MG63 (cell line): Measurements from ENCODE around the gene CEP43. TPM values are rescaled to one million over a fixed set of nuclear protein-coding genes. Genes with fewer than 3 reads are reported as not detected.
"Not testable (repeated sequence)": the region's sequence is repeated elsewhere in the genome, so short reads cannot be mapped to it uniquely, and the experiment has no call there.

Experiments used
- DNase-seq: peaks from one replicate; pipeline ENCODE4 v3.0.0-alpha.2; 2020
- H3K27me3 ChIP-seq: fragments of 250-450 bp; sonication (Bioruptor Pico); 2 replicates; pipeline ENCODE4 v1.5.1; 2020; ENCODE audit warnings: mild to moderate bottlenecking, moderate library complexity
- H3K36me3 ChIP-seq: fragments of 250-450 bp; sonication (Bioruptor Pico); 2 replicates; pipeline ENCODE4 v1.5.1; 2020; ENCODE audit warnings: mild to moderate bottlenecking, moderate library complexity
- H3K4me3 ChIP-seq: fragments of 250-450 bp; sonication (Bioruptor Pico); 2 replicates; pipeline ENCODE4 v1.5.1; 2020; ENCODE audit warnings: mild to moderate bottlenecking, moderate library complexity
- H3K9me3 ChIP-seq: fragments of 250-450 bp; sonication (Bioruptor Pico); 2 replicates; pipeline ENCODE4 v1.5.1; 2020; ENCODE audit warnings: mild to moderate bottlenecking, moderate library complexity
- total RNA-seq: library from RNA; depleted of rRNA; stranded (reverse); fragments of >200 nt; shearing (Covaris generic); gene quantifications from 2 replicates; pipeline ENCODE4 v1.2.3, GENCODE V29; 2014; ENCODE audit warnings: low replicate concordance; rRNA removed

The CEP43 gene, protein sequence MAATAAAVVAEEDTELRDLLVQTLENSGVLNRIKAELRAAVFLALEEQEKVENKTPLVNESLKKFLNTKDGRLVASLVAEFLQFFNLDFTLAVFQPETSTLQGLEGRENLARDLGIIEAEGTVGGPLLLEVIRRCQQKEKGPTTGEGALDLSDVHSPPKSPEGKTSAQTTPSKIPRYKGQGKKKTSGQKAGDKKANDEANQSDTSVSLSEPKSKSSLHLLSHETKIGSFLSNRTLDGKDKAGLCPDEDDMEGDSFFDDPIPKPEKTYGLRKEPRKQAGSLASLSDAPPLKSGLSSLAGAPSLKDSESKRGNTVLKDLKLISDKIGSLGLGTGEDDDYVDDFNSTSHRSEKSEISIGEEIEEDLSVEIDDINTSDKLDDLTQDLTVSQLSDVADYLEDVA
- 18.3 and 33.0 TPM in 2 replicates for total RNA-seq

DNA sequence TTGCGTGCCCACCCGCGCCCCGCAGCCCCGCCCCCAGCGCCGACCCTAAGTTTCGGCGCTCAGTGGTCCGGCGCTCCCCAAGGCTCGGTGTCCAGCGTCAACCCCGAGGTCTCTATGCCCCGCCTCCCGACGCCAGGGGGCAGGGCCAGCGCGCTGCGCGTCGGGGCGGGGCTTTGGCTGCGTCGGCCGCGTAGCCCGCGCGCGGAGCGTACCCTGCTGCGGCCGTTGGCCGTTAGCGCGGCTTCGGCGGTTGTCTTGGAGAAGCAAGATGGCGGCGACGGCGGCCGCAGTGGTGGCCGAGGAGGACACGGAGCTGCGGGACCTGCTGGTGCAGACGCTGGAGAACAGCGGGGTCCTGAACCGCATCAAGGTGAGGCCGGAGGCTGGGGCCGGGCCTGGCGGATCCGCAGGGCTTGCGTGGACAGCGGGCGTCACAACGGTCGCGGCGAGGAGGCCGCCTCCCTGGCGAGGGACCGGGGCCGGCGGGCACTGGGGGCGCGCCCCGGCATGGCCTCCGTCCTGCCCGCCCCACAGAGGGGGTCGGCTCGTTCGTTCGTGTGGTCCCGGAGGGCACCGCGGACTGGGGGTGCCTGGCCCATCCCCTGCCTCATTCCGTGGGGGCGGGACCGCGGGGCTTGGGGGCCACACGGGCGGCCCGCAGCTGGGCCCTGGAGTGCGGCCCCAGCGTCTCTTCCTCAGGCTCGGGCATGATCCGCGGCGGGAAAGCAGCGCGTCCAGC is at the start of gene CEP43:
TSS of gene CEP43 (plus strand) at position 253 of the 739 bp plus-strand sequence. CDS start at position 269, 16 bp downstream.
- H3K36me3 ChIP-seq, result peaks cover 36% of the 10 kb centered on the region
- peak within 1 kb of the TSS; percentile 93 for H3K4me3 ChIP-seq
- no peaks in the 10 kb centered on the region for H3K9me3 ChIP-seq
- no peaks in the 10 kb centered on the region for H3K27me3 ChIP-seq
- DNase-seq, result peak; percentile 23

DNA sequence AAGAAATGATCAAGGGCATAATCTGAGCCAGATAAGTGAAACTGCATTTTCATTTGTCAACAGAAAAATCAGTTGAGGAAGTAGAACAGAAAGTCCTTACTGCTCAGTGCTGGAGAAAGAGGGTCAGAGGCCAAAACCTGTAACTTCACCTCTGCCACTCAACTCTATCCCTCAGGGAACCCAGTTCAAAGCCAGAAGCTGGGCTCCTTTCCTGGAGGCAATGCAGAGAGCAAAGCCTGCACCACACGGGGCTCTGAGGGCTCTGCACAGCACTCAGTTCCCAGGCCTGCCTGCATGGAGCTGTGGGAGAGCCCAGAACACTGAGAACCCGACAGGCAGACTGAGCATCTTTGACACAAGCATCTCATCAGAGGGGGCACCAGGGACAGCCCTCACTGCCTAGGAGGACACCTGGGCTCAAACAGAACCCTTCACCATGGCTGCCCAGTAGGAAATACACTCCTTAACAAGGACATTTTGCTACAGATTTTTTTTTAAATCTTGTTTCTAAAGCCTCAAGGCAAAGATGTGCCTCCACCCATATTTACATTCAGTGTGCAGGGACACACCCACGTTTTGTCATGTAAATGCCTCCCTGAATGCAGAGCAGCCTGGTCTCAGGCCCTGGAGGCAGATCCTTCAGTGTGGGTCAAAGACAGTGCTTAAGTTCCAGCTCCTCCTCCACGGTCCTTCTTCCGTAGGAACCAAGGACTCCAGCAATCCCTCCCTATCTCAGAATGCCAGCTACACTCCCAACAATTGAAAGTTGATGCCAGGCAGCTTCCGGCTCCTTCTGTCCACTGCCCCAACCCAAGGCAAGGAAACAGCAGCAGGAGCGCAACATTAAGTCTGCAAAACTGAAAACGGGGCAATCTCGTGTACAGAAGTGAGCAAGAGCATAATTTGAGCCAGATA is 49.4 kb upstream of the CEP43 start:
- Histone ChIP-seq H3K4me3 (no peak overlapping the region), H3K36me3 (peaks cover 3% of the 10 kb centered on the region; the same call in 1 of the 2 replicates), H3K9me3 (no peaks in the 10 kb centered on the region), H3K27me3 (no peaks in the 10 kb centered on the region)
- no peak for DNase-seq

DNA sequence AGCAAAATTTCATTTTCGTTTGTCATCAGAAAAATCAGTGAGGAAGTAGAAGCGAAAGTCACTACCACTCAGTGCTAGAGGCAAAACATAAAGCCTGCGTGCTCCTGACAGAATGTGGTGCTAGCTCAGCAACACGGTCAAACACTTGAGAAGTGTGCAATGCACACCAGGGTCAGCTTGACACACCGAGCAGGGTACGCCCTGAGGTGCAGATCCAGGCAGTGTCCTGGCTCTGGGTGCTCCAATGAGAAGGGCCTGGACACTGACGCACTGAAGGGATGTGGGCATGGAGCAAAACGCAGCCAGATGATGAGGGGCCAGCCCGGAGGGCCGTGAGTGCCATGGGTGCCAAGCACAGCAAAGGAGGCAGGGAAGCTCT is 48.8 kb upstream of the CEP43 start:
- Histone ChIP-seq H3K4me3 (no peak overlapping the region), H3K36me3 (peaks cover 3% of the 10 kb centered on the region; the same call in 1 of the 2 replicates), H3K9me3 (no peaks in the 10 kb centered on the region), H3K27me3 (no peaks in the 10 kb centered on the region)
- no peak for DNase-seq

DNA sequence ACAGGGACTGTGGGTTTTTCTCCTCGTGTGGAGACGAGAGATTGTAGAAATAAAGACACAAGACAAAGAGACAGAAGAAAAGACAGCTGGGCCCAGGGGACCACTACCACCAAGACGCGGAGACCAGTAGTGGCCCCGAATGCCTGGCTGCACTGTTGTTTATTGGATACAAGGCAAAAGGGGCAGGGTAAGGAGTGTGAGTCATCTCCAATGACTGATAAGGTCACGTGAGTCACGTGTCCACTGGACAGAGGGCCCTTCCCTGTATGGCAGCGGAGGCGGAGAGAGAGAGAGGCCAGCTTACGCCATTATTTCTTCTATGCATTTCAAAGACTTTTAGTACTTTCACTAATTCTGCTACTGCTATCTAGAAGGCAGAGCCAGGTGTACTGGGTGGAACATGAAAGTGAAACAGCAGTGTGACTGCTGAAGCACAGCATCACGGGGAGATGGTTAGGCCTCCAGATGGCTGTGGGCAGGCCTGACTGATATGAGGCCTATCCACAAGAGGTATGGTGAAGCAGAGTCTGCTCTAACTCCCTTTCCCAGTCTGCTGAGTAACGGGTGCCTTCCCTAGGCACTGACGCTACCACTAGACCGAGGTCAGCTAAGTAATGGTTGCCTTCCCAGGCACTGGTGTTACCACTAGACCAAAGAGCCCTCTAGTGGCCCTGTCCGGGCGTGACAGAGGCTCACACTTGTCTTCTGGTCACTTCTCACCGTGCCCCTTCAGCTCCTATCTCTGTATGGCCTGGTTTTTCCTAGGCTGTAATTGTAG is 48.1 kb upstream of the CEP43 start:
- peak; percentile 47 for DNase-seq
- not testable (repeated sequence) for H3K9me3 ChIP-seq

DNA sequence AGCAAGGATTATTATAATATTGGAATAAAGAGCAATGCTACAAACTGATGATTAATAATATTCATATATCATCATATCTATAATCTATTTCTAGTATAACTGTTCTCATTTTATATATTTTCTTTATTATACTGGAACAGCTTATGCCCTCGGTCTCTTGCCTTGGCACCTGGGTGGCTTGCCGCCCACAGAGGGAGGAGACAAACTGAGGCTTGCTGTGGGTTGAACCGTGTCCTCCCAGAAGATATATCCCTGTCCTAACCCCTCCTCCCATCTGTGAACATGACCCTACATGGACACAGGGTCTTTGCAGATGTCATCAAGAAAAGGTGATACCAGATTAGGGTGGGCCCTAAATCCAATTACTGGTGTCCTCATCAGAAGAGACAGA is 47.5 kb upstream of the CEP43 start:
- Histone ChIP-seq H3K9me3 (no peaks in the 10 kb centered on the region), H3K27me3 (no peaks in the 10 kb centered on the region), H3K4me3 (no peak overlapping the region), H3K36me3 (peaks cover 3% of the 10 kb centered on the region; the same call in 1 of the 2 replicates)
- no peak for DNase-seq

More for the DNA sequence above, 48.1 kb upstream of the CEP43 start:
- H3K36me3 ChIP-seq, H3K4me3 ChIP-seq, H3K27me3 ChIP-seq: not testable (repeated sequence)

DNA sequence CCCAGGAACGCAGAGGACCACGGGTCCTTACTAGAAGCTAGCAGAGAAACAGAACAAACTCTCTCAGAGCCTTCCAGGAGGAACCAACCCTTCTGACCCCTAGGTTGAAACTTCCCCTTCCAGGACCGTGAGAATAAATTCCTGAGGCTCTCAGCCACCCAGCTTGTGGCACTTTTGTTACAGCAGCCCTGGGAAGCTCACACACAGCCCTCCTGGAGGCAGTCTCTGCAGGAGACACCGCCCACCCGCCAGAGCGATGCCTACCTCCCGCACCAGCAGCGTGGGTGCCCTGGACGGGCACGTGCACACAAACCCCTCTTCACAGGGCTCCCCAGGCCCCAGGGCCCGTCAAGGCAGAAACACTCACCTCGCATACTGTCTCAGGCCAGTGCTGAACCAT is 47.1 kb upstream of the CEP43 start:
- Histone ChIP-seq H3K9me3 (no peaks in the 10 kb centered on the region), H3K36me3 (peaks cover 3% of the 10 kb centered on the region; the same call in 1 of the 2 replicates), H3K27me3 (no peaks in the 10 kb centered on the region), H3K4me3 (no peak overlapping the region)
- no peak for DNase-seq

DNA sequence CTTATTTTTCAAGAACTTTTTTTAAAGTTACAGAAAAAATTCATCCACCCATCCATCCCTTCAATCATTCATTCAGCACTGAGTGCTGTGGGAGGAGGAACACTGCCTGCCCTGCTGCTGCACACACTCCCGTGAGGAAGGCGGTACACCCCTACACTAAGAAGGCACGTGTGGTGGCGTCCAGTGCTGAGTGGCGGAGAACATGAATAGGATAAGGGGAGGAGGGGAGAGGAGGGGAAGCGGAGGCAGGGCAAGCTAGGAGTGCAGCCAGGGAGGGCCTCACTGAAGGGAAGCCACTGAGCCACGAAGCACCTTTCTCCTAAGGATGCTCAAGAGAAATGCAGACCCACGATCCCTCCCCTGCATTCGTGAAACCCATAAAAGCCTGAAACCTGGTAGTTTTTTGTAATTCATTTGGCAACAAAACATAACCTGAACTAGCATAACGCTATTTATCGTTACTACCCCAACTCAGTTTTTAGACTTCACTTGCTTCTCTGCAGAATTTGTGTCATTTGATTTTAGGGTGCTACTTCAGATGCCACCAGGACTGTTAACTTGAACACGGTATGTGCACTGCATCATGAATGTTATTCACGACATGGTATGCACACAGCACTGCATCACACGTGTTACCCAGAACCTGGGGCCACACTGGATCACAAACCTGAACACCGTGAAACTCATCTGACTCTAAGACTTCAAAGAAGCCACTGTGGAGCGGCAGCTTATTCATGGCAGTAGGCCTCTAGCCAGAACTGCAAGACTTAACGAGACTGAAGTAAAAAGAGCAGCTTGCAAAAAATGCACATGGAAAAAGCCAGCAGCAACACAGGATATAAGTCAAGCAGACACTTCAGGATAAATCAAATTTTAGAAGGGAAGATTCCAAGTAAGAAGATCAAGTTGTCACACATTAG is 46.4 kb upstream of the CEP43 start:
- H3K4me3 ChIP-seq, result no peak overlapping the region
- H3K9me3 ChIP-seq, result no peaks in the 10 kb centered on the region
- H3K27me3 ChIP-seq, result no peaks in the 10 kb centered on the region
- no peak for DNase-seq
- H3K36me3 ChIP-seq, result peaks cover 3% of the 10 kb centered on the region; the same call in 1 of the 2 replicates

DNA sequence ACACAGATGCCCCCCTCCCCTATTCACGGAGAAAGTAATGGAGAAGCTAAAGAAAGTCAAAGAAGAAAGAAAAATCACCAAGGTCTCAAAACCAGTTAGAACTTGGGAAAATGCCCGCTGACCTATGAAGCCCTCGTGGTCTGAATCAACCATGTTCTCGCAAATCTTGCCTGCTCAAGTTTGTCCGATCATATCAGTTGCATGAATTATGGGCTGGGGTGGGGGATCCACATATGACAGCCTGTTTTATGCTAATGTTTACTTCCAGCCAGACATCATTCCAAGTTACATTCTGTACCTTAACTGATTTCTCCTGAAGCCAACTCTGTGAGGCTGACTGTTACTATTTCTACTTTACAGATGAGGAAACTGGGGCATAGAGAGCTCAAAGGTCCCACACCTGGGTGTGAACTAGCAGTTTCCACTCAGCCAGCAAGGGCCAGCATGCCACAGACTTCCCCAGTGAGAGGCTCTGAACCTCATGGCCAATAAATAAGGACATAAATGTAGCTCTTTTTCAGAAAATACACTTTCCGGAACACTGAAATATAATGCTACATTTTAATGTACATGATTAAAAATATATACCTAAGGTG is 45.0 kb upstream of the CEP43 start:
- peaks cover 3% of the 10 kb centered on the region; the same call in 1 of the 2 replicates for H3K36me3 ChIP-seq
- no peaks in the 10 kb centered on the region for H3K27me3 ChIP-seq
- no peak for DNase-seq
- no peaks in the 10 kb centered on the region for H3K9me3 ChIP-seq
- no peak overlapping the region for H3K4me3 ChIP-seq

DNA sequence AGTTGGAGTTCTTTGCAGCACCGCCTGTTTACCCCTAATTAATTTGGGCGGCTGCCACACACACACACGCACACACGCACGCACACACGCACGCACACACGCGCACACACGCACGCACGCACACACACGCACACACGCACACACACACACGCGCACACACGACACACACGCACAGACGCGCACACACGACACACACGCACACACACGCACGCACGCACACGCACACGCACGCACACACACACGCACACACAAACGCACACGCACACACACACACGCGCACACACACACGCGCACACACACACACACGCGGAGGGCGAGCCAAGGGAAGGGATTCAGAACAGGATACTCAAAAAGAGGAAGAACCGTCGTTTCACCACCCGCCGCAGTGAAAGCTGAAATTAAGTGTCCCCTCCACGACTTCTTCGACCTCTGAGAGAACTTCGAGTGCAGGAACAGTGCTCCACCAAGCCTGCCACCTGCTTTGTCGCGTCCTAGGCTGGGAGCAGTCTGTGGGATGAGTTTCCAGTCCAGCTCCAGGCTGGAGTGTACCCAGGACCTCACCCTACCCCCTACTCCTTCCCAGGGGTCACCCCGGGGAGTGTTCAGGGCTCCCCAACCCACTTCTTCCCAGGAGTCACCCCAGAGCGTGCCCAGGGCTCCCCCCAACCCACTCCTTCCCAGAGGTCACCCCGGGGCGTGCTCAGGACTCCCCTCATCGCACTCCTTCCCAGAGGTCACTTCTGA is 43.9 kb upstream of the CEP43 start:
- Histone ChIP-seq H3K4me3 (peak overlapping the region; percentile 80), H3K36me3 (peaks cover 3% of the 10 kb centered on the region; the same call in 1 of the 2 replicates), H3K27me3 (no peaks in the 10 kb centered on the region), H3K9me3 (no peaks in the 10 kb centered on the region)
- DNase-seq, result peak; percentile 6

DNA sequence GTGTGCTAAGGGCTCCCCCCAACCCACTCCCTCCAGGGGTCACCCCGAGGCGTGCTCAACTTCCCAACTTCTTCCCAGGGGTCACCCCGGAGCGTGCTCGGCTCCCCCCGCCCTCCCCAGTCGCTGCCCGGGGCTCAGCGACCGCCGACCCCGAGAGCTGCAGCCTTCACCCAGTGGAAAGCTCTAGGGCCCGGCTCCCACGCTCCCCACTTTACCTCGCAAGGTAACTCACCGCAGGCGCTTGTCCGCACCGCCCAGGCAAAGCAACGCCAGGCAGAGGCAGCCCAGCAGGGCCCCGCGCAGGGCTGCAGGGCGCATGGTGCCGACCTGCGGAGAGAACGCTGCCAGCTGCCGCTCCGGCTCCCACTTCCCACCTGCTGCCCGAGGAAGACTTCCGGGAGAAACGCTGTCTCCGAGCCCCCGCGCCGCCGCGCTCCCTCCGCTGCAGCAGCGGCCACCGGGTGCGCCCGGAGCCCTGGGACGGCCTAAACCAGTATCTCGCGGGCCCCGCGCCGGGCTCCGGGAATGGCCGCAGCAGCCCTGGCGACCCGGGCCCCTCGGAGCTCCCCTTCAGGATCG is 43.2 kb upstream of the CEP43 start:
- peak; percentile 53 for DNase-seq
- no peaks in the 10 kb centered on the region for H3K9me3 ChIP-seq
- H3K27me3 ChIP-seq, result no peaks in the 10 kb centered on the region
- H3K4me3 ChIP-seq, result peak overlapping the region; percentile 80
- peaks cover 3% of the 10 kb centered on the region; the same call in 1 of the 2 replicates for H3K36me3 ChIP-seq

DNA sequence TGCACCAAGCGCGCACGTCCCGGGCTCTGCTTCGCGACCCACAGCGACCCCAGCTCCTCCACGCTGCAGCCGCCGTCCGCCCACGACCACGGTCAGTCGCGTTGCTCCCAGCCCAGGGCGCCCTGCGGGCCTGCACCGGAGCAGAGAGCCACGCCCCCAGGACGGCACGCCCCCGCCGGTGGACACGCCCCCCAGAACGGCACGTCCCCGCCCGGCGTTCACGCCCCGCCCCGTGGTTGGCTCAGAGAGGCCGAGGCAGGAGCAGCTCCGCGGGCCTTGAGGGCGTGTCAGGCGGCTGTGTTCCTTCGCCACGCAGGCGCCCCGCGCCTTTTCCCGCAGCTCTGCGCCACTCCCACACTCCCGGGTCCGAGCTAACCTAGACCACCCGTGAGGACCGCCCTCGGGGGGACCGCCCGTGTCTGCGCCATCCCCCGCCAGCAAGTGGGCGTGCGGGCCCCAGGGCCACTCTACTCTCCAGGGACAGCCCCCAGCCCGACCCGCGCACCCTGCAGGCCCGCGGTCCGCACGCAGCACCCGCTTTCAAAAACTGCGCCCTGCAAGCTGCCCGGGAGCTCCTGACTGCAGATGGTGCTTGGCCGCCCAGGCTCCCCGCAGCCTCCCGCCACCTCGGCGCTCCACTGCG is 42.6 kb upstream of the CEP43 start, which contains the start of gene RNASET2:
TSS of gene RNASET2 (minus strand) at position 107 of the 643 bp plus-strand sequence. CDS start 368 bp downstream, outside the sequence.
- Histone ChIP-seq H3K4me3 (peak within 1 kb of the TSS; percentile 80), H3K36me3 (no peaks in the 10 kb centered on the region)
- peak; percentile 92 for DNase-seq

DNA sequence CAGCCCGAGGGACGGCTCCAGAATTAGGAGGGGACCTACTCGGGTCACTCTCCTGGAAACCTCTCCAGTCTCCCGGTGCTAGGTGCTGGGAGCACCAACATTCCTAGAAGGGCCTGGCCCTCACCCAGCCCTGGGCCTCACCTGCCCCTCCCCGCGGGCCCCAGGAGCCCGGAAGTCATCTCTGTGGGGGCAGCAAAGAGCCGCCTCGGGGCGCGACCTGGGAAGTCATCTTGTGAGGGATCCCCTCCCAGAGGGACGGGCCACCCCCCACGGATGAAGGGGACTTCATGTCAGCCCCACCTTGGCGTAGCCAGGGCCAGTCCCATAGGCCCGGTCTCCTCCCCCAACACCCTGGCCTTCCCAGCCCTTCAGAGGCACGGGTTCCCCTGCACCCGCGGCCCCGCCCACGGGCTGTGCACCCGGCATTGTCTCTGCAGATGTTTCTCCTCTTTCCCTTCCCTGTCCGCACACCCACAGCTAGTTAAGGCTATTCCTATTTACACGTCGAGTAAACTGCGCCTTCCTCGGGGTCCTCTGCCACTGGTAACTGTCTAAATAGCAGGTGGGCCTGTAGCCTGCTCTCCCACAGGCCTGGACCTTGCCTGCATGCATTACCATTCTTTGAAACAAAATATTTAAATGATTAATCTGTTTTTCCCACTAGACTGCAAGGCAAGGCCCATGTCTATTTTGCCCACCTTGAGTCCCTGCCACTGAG is 42.0 kb upstream of the CEP43 start:
- Histone ChIP-seq H3K9me3 (no peaks in the 10 kb centered on the region), H3K27me3 (no peaks in the 10 kb centered on the region), H3K4me3 (peak overlapping the region; percentile 80), H3K36me3 (no peaks in the 10 kb centered on the region)
- DNase-seq, result no peak

More for the DNA sequence above, 42.6 kb upstream of the CEP43 start, which contains the start of gene RNASET2:
- no peaks in the 10 kb centered on the region for H3K9me3 ChIP-seq
- H3K27me3 ChIP-seq, result no peaks in the 10 kb centered on the region

DNA sequence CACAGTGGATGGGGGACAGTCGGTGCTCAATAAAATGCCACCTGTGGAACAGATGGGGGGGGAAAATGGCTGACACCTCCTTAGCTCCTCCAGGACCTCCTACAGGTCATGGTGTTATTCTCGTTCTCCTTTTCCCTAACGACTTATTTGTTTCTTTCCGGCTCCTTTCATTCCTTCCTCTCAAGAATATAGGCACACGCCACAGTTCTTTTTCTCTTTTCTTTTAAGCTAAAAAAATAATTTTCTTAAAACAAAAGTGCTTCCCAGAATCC is 41.5 kb upstream of the CEP43 start:
- DNase-seq, result no peak
- no peaks in the 10 kb centered on the region for H3K36me3 ChIP-seq
- H3K27me3 ChIP-seq, result no peaks in the 10 kb centered on the region
- H3K4me3 ChIP-seq, result no peak overlapping the region
- no peaks in the 10 kb centered on the region for H3K9me3 ChIP-seq
